Mucosa of stomach (tissue), 1 donor: ENCODE measurements around the gene NCR3LG1.

ENCODE experiments used
- H3K27me3 ChIP-seq: one replicate; pipeline ENCODE4 v1.7.0; 2013; ENCODE audit warnings: mild to moderate bottlenecking, low read length; ENCODE audit not compliant: control insufficient read depth, insufficient read depth
- H3K36me3 ChIP-seq: one replicate; pipeline ENCODE4 v1.7.0; 2013; ENCODE audit warnings: low read length; ENCODE audit not compliant: control insufficient read depth, insufficient read depth
- H3K4me1 ChIP-seq: one replicate; pipeline ENCODE4 v1.7.0; 2013; ENCODE audit warnings: mild to moderate bottlenecking, low read length; ENCODE audit not compliant: control insufficient read depth, insufficient read depth
- H3K4me3 ChIP-seq: one replicate; pipeline ENCODE4 v1.7.0; 2013; ENCODE audit warnings: low read length
- H3K9ac ChIP-seq: one replicate; pipeline ENCODE4 v1.7.0; 2013; ENCODE audit warnings: mild to moderate bottlenecking, low read length, moderate library complexity
- H3K9me3 ChIP-seq: one replicate; pipeline ENCODE4 v1.7.0; 2013; ENCODE audit warnings: mild to moderate bottlenecking, low read length, moderate library complexity; ENCODE audit not compliant: control insufficient read depth
- donor health status: Pancreatic carcinoma.

NCR3LG1 gene, protein sequence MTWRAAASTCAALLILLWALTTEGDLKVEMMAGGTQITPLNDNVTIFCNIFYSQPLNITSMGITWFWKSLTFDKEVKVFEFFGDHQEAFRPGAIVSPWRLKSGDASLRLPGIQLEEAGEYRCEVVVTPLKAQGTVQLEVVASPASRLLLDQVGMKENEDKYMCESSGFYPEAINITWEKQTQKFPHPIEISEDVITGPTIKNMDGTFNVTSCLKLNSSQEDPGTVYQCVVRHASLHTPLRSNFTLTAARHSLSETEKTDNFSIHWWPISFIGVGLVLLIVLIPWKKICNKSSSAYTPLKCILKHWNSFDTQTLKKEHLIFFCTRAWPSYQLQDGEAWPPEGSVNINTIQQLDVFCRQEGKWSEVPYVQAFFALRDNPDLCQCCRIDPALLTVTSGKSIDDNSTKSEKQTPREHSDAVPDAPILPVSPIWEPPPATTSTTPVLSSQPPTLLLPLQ

DNA sequence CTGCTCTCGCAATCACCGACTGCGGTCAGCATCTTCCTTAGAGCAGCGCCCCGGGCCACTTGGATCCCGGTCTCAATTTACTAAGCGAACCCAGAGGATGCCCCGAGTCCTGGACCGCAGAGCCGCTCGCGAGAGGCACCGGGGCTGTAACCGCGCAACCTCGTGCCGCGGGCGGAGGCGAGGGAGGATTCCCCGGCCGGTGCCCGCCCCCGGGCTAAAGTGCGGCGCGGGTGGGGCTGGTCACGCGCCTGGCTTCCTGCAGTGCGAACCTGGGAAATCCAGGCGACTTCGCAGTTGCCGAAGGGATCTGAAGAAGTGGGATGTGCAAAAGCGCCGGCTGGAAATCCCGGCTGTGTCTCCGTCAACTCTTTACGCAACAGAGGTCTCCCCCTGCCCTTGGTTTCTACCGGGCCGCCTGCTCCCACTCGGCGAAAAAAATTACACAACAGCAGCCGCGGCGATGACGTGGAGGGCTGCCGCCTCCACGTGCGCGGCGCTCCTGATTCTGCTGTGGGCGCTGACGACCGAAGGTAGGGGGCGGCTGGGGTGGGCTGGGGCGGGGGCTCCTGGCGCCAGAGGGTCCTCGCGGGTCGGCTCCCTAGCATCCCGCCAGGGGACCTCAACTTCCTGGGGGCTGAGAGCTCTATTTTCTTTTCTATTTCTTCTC lies at the start of gene NCR3LG1:
TSS of gene NCR3LG1 (plus strand) at position 291 of the 667 bp plus-strand sequence. CDS start at position 461, 170 bp downstream.
- peak within 1 kb of the TSS; percentile 42 for H3K9ac ChIP-seq
- no peaks in the 10 kb centered on the region for H3K36me3 ChIP-seq
- H3K4me1 ChIP-seq = peaks cover 12% of the 10 kb centered on the region
- no peaks in the 10 kb centered on the region for H3K27me3 ChIP-seq
- H3K9me3 ChIP-seq = no peaks in the 10 kb centered on the region
- H3K4me3 ChIP-seq = peak within 1 kb of the TSS; percentile 39

DNA sequence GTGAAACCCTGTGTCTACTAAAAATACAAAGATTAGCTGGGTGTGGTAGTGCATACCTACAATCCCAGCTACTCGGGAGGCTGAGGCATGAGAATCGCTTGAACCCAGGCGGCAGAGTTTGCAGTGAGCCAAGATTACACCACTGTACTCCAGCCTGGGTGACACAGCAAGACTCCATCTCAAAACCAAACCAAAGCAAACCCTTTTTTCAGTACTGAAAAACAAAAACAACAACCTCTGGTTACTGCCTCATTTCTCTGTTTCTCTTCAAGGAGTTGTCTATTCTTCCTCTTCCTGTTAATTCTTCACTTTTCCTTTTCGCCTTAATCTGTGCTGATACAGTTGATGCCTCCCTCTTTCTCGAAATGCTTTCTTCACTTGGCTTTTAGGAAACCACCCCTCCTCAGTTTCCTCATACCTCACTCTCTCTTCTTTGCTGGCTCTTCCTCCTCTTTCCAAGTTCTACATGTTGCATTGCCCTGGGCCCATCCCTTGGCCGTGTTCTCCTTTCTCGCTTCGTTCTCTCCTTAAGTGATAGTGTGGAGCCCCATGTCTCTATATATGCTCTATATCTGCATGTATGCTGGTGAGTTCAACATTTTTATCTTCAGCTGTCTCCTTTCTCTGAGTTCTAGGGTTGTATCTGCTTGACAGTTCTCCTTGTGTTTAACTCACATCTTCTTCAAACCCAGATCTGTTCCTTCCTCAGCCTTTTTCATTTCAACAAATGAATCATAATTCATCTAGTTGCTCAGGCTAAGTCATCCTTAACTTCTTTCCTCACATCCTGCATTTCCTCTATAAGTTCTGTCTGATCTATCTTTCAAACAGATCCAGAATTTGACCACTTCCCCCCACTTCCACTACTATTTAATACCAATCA lies 38.0 kb upstream of the NCR3LG1 start:
- H3K4me1 ChIP-seq = no peaks in the 10 kb centered on the region
- H3K9me3 ChIP-seq = no peaks in the 10 kb centered on the region
- no peaks in the 10 kb centered on the region for H3K27me3 ChIP-seq
- H3K4me3 ChIP-seq = no peak overlapping the region
- no peak overlapping the region for H3K9ac ChIP-seq
- H3K36me3 ChIP-seq = no peaks in the 10 kb centered on the region

DNA sequence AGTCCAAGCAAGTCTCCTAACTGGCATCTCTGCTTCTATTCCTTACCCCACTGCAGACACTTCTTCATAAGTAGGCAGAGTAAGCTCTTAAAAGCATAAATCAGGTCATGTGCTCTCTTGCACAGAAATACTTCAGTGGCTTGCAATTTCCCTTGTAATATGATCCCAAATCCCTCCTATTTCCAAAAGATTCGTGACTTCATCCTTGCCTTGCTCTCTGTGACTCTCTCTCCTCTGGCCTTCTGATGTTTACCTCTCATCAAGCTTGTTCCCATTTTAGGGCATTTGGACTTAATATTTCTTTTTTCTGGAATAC lies 37.4 kb upstream of the NCR3LG1 start:
- no peaks in the 10 kb centered on the region for H3K27me3 ChIP-seq
- no peaks in the 10 kb centered on the region for H3K4me1 ChIP-seq
- no peaks in the 10 kb centered on the region for H3K9me3 ChIP-seq
- H3K4me3 ChIP-seq = no peak overlapping the region
- no peak overlapping the region for H3K9ac ChIP-seq
- H3K36me3 ChIP-seq = no peaks in the 10 kb centered on the region

DNA sequence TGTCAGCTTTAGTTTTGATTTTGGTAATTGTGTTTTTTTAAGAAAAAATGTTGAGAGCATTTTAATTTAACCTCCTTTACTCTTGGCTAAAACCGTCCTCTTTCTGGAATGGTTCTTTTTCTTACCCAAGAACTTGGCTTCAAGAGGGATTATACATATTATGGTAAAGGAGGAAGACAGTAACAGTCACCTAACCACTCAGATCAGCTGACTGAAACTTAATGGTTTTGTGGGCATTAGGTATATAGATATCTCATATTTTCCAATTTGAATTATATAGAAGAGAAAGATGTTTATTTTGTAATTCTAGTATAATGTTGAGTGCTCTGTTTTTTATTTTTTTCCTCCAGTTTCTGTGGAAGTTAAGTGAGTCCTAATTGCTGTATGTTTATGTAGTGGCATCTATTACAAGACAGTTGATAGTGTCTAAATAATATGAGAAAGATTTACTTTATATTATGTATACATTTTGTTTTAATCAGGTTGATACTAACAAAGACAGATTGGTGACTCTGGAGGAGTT lies 36.6 kb upstream of the NCR3LG1 start:
- Histone ChIP-seq H3K4me1 (no peaks in the 10 kb centered on the region), H3K9me3 (no peaks in the 10 kb centered on the region), H3K9ac (no peak overlapping the region), H3K27me3 (no peaks in the 10 kb centered on the region), H3K36me3 (no peaks in the 10 kb centered on the region), H3K4me3 (no peak overlapping the region)

DNA sequence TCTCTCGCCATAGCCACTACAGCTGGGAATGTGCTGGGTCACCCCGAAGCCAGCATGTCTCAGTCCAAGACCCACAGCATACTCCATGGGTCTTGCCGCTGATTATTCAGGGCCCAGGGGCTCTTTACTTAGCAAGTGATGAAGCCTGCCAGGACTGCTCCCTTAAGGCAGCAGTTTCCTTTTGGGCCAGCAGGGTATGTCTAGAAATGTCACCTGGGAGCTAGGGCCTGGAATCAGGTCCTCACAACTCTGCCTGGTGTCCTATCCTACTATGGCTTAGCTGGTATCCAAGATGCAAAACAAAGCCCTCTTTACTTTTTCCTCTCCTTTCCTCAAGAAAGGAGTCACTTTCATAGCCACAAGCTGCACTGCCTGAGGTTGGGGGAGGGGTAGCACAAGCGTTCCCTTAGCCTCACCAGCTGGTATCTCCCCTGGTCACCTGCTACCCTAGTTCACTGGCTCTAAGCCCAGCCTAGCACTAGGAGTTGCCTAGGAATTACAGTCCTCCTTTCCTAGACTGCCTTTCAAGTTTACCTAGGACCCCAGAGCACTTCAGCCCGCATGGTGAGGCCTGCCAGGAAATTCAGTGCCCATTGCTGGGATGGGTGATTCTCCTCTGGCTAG lies 22.6 kb upstream of the NCR3LG1 start:
- no peak overlapping the region for H3K9ac ChIP-seq
- no peaks in the 10 kb centered on the region for H3K9me3 ChIP-seq
- no peaks in the 10 kb centered on the region for H3K36me3 ChIP-seq
- no peaks in the 10 kb centered on the region for H3K4me1 ChIP-seq
- no peak overlapping the region for H3K4me3 ChIP-seq
- no peaks in the 10 kb centered on the region for H3K27me3 ChIP-seq

DNA sequence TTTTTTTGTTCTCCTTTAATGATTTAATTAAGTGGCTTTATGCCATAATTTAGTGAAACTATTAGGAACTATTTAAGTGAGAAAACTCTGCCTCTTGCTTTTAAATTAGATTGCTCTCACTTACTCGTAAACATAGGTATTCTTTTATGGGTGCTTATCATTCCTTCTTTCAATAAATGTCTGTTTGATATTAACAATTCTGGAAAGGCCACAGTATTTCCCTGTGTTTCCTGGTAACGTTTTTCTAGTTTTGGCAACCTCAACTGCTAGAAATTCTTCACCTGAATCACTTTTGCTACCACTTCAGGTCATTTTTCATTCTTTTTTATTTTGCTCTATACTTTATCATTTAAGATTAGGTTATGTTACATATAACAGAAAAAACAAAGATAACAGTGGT lies 19.9 kb upstream of the NCR3LG1 start:
- H3K9ac ChIP-seq = no peak overlapping the region
- no peaks in the 10 kb centered on the region for H3K9me3 ChIP-seq
- no peak overlapping the region for H3K4me3 ChIP-seq
- no peaks in the 10 kb centered on the region for H3K4me1 ChIP-seq
- no peaks in the 10 kb centered on the region for H3K36me3 ChIP-seq
- H3K27me3 ChIP-seq = no peaks in the 10 kb centered on the region

DNA sequence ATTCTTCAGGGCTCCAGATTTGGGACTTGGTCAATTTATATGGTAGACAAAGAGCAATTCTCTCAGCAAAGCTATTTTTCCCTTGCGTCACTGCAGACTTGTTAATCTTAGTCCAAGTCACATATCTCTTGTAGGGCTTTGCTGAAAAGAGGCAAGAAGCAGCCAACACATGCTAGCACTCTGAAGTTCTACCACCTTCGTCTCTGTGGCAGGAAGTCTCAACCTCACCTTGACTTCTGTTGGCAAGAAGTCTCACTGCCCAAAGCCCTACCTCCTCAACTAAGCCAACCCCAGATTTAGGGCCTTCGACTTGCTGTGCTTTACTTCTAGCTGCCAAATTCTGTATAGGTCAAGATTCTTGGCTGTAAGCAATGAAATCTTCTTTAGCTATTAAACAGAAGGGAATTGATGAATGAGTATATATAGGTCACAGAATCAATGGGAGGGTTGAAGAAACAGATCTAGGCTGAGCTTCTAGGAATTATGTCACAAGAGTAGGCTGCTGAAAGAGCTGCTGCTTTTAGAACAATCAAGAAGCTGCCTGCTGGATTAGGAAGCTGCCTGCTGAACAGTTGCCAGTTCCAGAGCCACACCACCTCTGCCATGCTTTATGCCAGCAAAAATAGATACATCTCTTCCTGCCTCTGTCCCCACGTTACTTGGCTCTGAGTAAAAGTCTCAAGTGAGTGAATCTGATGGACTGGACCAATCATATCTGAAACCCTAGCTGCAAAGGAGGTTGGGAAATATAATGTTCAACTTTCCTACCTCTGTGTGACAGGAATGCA lies 17.6 kb upstream of the NCR3LG1 start:
- no peaks in the 10 kb centered on the region for H3K27me3 ChIP-seq
- H3K36me3 ChIP-seq = no peaks in the 10 kb centered on the region
- no peaks in the 10 kb centered on the region for H3K9me3 ChIP-seq

DNA sequence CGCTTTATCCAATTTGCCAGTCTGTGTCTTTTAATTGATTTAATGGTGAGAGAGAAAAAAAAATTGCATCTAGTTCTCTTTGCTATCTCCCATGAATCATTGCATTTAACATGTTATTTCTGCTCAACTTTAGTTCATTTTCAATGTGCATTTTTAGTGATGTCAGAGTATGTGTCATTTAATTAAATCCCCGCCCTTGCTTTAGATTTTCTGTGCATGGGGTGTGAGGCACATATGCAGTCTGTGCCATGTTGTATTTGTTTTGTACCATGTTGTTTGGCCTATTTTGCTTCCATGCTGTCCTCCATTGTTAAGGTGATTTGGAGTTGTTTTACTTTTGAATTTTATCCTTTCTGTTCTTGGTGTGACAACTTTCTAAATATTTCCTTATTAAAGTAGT lies 8.3 kb upstream of the NCR3LG1 start:
- Histone ChIP-seq H3K9ac (no peak overlapping the region), H3K9me3 (no peaks in the 10 kb centered on the region), H3K4me1 (no peaks in the 10 kb centered on the region), H3K4me3 (no peak overlapping the region), H3K36me3 (no peaks in the 10 kb centered on the region), H3K27me3 (no peaks in the 10 kb centered on the region)

More for the DNA sequence above, 17.6 kb upstream of the NCR3LG1 start:
- no peak overlapping the region for H3K4me3 ChIP-seq
- no peaks in the 10 kb centered on the region for H3K4me1 ChIP-seq
- no peak overlapping the region for H3K9ac ChIP-seq

DNA sequence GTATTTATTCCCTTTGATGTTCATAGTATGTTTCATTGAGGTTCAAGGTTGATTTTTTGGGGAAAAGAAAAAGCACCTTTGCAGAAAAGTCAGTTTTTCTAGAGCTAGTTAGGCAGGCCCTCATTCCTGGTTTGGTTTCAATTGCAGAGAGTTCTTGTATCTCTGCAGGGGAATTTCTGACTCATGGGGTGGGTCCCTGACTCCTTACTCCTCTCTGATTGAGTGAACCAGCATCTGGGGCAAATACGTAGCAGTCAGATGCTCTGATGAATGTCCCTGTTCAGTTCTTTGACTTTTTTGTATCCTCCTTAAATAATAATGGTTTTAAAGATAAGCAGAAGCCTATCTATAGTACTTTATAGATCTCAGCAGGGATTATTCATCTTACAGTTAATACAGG lies 7.7 kb upstream of the NCR3LG1 start:
- no peaks in the 10 kb centered on the region for H3K4me1 ChIP-seq
- no peak overlapping the region for H3K9ac ChIP-seq
- no peaks in the 10 kb centered on the region for H3K36me3 ChIP-seq
- H3K4me3 ChIP-seq = no peak overlapping the region
- no peaks in the 10 kb centered on the region for H3K27me3 ChIP-seq
- H3K9me3 ChIP-seq = no peaks in the 10 kb centered on the region

DNA sequence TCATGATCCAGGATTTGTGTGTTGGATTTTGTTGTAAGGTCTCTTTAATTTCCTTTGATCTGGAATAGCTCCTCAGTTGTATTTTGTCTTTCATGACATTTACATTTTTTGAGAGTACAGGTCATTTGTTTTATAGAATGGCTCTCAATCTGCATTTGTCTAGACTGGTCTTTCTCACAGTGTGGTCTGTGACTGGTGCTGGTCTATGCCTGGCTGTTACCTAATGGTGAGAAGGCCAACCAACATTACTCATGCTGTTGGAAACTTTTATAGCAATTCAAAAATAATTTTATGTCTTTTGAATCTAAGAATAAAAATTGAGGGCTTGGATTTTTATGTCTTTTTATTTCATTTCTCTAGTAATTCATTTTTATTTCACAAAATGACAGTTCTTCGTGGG lies 3.9 kb upstream of the NCR3LG1 start:
- H3K9me3 ChIP-seq = no peaks in the 10 kb centered on the region
- no peak overlapping the region for H3K9ac ChIP-seq
- no peaks in the 10 kb centered on the region for H3K36me3 ChIP-seq
- H3K27me3 ChIP-seq = no peaks in the 10 kb centered on the region
- no peak overlapping the region for H3K4me3 ChIP-seq
- peaks cover 4% of the 10 kb centered on the region for H3K4me1 ChIP-seq
